Measurements from ENCODE around the gene PON2.

- TF ChIP-seq POLR2A (IDR thresholded peaks at IDR 0.05) (no peak), CTCF (IDR thresholded peaks at IDR 0.05) (no peak)
Observed at GRCh38 chr7:95432606-95433005, 2.2 kb downstream of the PON2 start.

All from upper lobe of left lung (tissue), 4 donors.